Hepatocyte (in vitro differentiated cells): Measurements from ENCODE around the gene GUCY1A2.

Experiments used
- CTCF ChIP-seq: fragments of 200-600 bp; sonication (generic); IDR thresholded peaks from 2 replicates; pipeline ENCODE4 v1.5.1; 2016; ENCODE audit warnings: antibody characterized with exemption, mild to moderate bottlenecking; ENCODE audit not compliant: poor library complexity
- EZH2 ChIP-seq: fragments of 200-600 bp; sonication (generic); IDR thresholded peaks from 2 replicates; pipeline ENCODE4 v1.6.1; 2016; ENCODE audit warnings: antibody characterized with exemption, mild to moderate bottlenecking, borderline replicate concordance
- EZH2phosphoT487 ChIP-seq: fragments of 200-600 bp; sonication (generic); IDR thresholded peaks from one replicate; pipeline ENCODE4 v1.6.1; 2018; ENCODE audit warnings: antibody characterized with exemption, mild to moderate bottlenecking, low read depth, moderate library complexity; ENCODE audit not compliant: unreplicated experiment, severe bottlenecking

DNA sequence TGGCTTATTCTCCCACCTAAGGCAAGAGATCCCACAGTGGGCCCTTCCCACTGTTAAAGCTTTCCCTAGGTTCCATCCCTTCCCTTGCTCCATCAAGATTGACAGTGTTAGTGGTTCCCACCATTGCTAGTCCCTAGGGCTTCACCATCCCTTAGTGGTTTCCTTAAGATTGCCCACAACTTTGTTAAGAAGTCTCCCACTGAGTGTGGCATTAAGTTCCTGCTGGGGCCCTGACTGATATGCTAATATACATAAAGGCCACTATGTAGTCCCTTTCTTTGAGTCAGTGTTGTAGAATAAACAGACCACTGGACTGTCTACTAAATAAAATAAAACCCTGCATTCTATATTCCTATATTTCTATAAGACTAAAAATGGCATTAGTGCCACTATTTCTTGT lies 176.1 kb downstream of the GUCY1A2 start:
- no peak for TF ChIP-seq EZH2
- no peak for TF ChIP-seq CTCF
- TF ChIP-seq EZH2phosphoT487, result no peak
